ENCODE data around the gene ARPP21.

DNA sequence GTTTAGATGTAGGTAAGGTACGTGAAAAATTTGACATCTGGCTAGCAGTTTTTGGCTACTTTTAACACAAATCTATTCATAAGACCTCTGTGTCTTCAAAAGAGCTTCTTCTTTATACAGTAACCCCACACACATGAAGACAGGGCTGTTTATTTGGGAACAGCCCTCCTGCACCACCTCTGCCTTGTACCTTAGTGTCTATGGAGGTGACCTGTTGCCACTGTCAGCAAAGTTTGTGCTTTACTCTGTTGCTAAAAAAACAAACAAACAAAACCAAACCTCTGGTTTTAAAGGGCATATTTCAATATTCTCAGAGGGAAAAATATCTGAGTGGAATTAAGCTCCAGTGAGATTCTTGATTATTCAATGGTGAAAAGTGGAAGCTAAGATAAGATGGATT is 122.0 kb downstream of the ARPP21 start:
- TF ChIP-seq, protein P1, sequence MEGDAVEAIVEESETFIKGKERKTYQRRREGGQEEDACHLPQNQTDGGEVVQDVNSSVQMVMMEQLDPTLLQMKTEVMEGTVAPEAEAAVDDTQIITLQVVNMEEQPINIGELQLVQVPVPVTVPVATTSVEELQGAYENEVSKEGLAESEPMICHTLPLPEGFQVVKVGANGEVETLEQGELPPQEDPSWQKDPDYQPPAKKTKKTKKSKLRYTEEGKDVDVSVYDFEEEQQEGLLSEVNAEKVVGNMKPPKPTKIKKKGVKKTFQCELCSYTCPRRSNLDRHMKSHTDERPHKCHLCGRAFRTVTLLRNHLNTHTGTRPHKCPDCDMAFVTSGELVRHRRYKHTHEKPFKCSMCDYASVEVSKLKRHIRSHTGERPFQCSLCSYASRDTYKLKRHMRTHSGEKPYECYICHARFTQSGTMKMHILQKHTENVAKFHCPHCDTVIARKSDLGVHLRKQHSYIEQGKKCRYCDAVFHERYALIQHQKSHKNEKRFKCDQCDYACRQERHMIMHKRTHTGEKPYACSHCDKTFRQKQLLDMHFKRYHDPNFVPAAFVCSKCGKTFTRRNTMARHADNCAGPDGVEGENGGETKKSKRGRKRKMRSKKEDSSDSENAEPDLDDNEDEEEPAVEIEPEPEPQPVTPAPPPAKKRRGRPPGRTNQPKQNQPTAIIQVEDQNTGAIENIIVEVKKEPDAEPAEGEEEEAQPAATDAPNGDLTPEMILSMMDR (IDR thresholded peaks at IDR 0.05; ENCODE audit: low read depth, low read length, poor library complexity, severe bottlenecking): no peak
- no peak for TF ChIP-seq EZH2phosphoT487 (IDR thresholded peaks at IDR 0.05; ENCODE audit: borderline replicate concordance, low read length)

Data from DOHH2 (cell line).